SK-N-SH treated with all-trans-retinoic acid at 6 μM for 48 hours (cell line): ENCODE measurements around the gene GHRH.

ENCODE experiments used
- ATAC-seq: fragments of 200-7000 bp; cut with Tn5 transposase; 3 replicates; pipeline ENCODE4 v1.9.1; 2020; ENCODE audit warnings: mild to moderate bottlenecking, moderate library complexity
- ISL1 ChIP-seq: fragments of 250-450 bp; sonication (Bioruptor Pico); IDR thresholded peaks from 2 replicates; pipeline ENCODE4 v2.1.2; 2022; ENCODE audit warnings: mild to moderate bottlenecking, moderate library complexity
- POU6F1 ChIP-seq: fragments of 250-450 bp; sonication (Bioruptor Pico); IDR thresholded peaks from 2 replicates; pipeline ENCODE4 v1.8.0; 2021; ENCODE audit warnings: low read depth, mild to moderate bottlenecking, moderate library complexity, borderline replicate concordance
- RARB ChIP-seq: fragments of 250-450 bp; sonication (Bioruptor Pico); IDR thresholded peaks from 2 replicates; pipeline ENCODE4 v1.8.0; 2021; ENCODE audit warnings: mild to moderate bottlenecking, moderate library complexity
- TCF4 ChIP-seq: fragments of 250-450 bp; sonication (Bioruptor Pico); IDR thresholded peaks from 2 replicates; pipeline ENCODE4 v1.8.0; 2021; ENCODE audit warnings: mild to moderate bottlenecking, moderate library complexity, borderline replicate concordance
- TSHZ2 ChIP-seq: fragments of 250-450 bp; sonication (Bioruptor Pico); IDR thresholded peaks from 2 replicates; pipeline ENCODE4 v1.5.0; 2020; ENCODE audit warnings: mild to moderate bottlenecking, moderate library complexity
- ZC3H10 ChIP-seq: fragments of 250-450 bp; sonication (Bioruptor Pico); IDR thresholded peaks from 2 replicates; pipeline ENCODE4 v1.5.1; 2021; ENCODE audit warnings: mild to moderate bottlenecking, moderate library complexity
- ZFP3 ChIP-seq: fragments of 250-450 bp; sonication (Bioruptor Pico); IDR thresholded peaks from 2 replicates; pipeline ENCODE4 v1.5.0; 2020; ENCODE audit warnings: mild to moderate bottlenecking, moderate library complexity
- ZNF8 ChIP-seq: fragments of 450-650 bp; formaldehyde crosslinking; IDR thresholded peaks from 2 replicates; pipeline ENCODE4 v1.5.0; 2020; ENCODE audit warnings: mild to moderate bottlenecking, moderate library complexity

GHRH gene

GRCh38 chr20:37202267-37202943 is 59.2 kb downstream of the GHRH start:
- TF ChIP-seq TSHZ2 (CRISPR knock-in tag) (peak; percentile 20; the same call in 1 of the 2 replicates), POU6F1 (no peak), TCF4 (peak; percentile 85), RARB (CRISPR knock-in tag) (no peak), ISL1 (CRISPR knock-in tag) (peak; percentile 82), ZC3H10 (CRISPR knock-in tag) (peak; percentile 54; the same call in 1 of the 2 replicates)
- peak; percentile 99 for ATAC-seq

DNA sequence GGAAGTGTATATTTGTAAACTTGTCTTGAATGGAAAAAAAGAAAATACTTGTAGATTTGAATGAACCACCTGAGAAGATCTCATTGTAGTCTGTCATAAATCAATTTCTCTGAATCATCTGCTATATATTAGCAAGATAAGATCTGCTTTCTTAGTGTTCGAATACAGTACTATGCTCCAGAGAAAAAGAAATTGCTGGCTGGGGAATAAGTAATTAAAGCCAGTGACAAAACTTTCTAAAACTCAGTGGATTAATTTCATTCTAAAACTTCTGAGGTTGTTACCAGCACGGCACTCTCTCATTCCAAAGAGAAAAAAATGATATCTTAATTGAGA is 59.8 kb downstream of the GHRH start:
- peak; percentile 21 for ATAC-seq

More for the DNA sequence above, 59.8 kb downstream of the GHRH start:
- TF ChIP-seq ZNF8 (CRISPR knock-in tag) (no peak), ZFP3 (no peak)
